Fibroblast of lung (primary cell): ENCODE results near the gene PDGFB. TPM values are rescaled to one million over a fixed set of nuclear protein-coding genes. Genes with fewer than 3 reads are reported as not detected.

Experiments
- DNase-seq, 2 donors: peaks; one replicate each; pipeline versions ENCODE4 v3.0.0 to v3.0.0-alpha.2; 2010; ENCODE audit warnings: low read depth in 2 of 2
- H2AFZ ChIP-seq: 2 replicates; pipeline ENCODE4 v1.5.1; 2012; ENCODE audit warnings: low read length, control low read depth, inconsistent platforms
- H3K27ac ChIP-seq: 2 replicates; pipeline ENCODE4 v1.5.1; 2011; ENCODE audit warnings: low read length, control low read depth; ENCODE audit not compliant: insufficient read depth
- H3K27me3 ChIP-seq: 2 replicates; pipeline ENCODE4 v1.5.1; 2011; ENCODE audit warnings: mild to moderate bottlenecking, low read length; ENCODE audit not compliant: control insufficient read depth, insufficient read depth
- H3K36me3 ChIP-seq: 2 replicates; pipeline ENCODE4 v1.5.1; 2011; ENCODE audit warnings: low read length; ENCODE audit not compliant: control insufficient read depth, insufficient read depth
- H3K4me1 ChIP-seq: 2 replicates; pipeline ENCODE4 v1.5.1; 2011; ENCODE audit warnings: low read length; ENCODE audit not compliant: control insufficient read depth, insufficient read depth; ENCODE audit errors: extremely low read depth
- H3K4me2 ChIP-seq: 2 replicates; pipeline ENCODE4 v1.5.1; 2011; ENCODE audit warnings: low read length, control low read depth; ENCODE audit not compliant: insufficient read depth; ENCODE audit errors: extremely low read depth
- H3K4me3 ChIP-seq, 4 experiments: fragments of 200-600 bp in 1 of 4; sonication (generic) in 1 of 4; replicated peaks in 1 of 4; 2 replicates each; pipeline ENCODE4 v1.5.1; 2011 to 2016; ENCODE audit warnings: low read length in 4 of 4, low read depth in 3 of 4, mild to moderate bottlenecking in 3 of 4, control low read depth in 2 of 4, inconsistent platforms in 1 of 4, mixed read lengths in 1 of 4; ENCODE audit not compliant: insufficient read depth in 1 of 4; ENCODE audit errors: control extremely low read depth in 1 of 4
- H3K79me2 ChIP-seq: 2 replicates; pipeline ENCODE4 v1.5.1; 2012; ENCODE audit warnings: mild to moderate bottlenecking, low read length, inconsistent platforms; ENCODE audit not compliant: control insufficient read depth, insufficient read depth
- H3K9ac ChIP-seq: 2 replicates; pipeline ENCODE4 v1.5.1; 2011; ENCODE audit warnings: mild to moderate bottlenecking, low read length, control low read depth; ENCODE audit not compliant: insufficient read depth
- H3K9me3 ChIP-seq: 2 replicates; pipeline ENCODE4 v1.5.1; 2012; ENCODE audit warnings: low read depth, low read length; ENCODE audit not compliant: control insufficient read depth, insufficient read depth
- H4K20me1 ChIP-seq: 2 replicates; pipeline ENCODE4 v1.5.1; 2011; ENCODE audit warnings: low read length; ENCODE audit not compliant: control insufficient read depth, insufficient read depth; ENCODE audit errors: extremely low read depth
- CTCF ChIP-seq, 2 donors: IDR thresholded peaks in 1 of 2; conservative IDR thresholded peaks in 1 of 2; 1 replicate in 1 of 2; 2 replicates in 1 of 2; pipeline ENCODE4 v1.5.1; 2011 to 2012; ENCODE audit warnings: low read length in 2 of 2, control low read depth in 1 of 2, inconsistent platforms in 1 of 2, low read depth in 1 of 2, mild to moderate bottlenecking in 1 of 2
- EZH2 ChIP-seq: IDR thresholded peaks from 2 replicates; pipeline ENCODE4 v1.5.1; 2012; ENCODE audit warnings: low read length, control low read depth, mild to moderate bottlenecking; ENCODE audit errors: missing control alignments
- polyA plus RNA-seq, 2 donors: library from polyadenylated mRNA; depleted of rRNA in 1 of 2; stranded (reverse) in 1 of 2; unstranded in 1 of 2; fragments of >200 nt; gene quantifications; 2 replicates each; pipeline ENCODE4 v1.2.1, GENCODE V29; 2011 to 2012; ENCODE audit warnings: missing spikeins in 1 of 2
- total RNA-seq: library from RNA; depleted of rRNA; stranded (reverse); fragments of >200 nt; gene quantifications from 2 replicates; pipeline ENCODE4 v1.2.1, GENCODE V29; 2014

Gene PDGFB
- total and polyA plus RNA-seq, 2 donors (not counting 1 experiment from before 2014, with no cell fraction given), result under 0.01 to 0.50 TPM

- TF ChIP-seq EZH2 (no peak), CTCF (conservative IDR thresholded peaks at IDR 0.05 in 1 of 2, IDR thresholded peaks at IDR 0.05 in 1 of 2; ENCODE audit: low read depth in 1 of 2, low read length in 2 of 2) (no peak)
Measured at GRCh38 chr22:39246217-39246616, 1.4 kb upstream of the PDGFB start.

GRCh38 chr22:39245130-39246039 lies 603 bp upstream of the PDGFB start:
- peaks cover 52% of the 10 kb centered on the region for H3K27me3 ChIP-seq
- no peaks in the 10 kb centered on the region for H4K20me1 ChIP-seq
- H3K79me2 ChIP-seq, result no peaks in the 10 kb centered on the region
- no peak overlapping the region for H3K4me3 ChIP-seq
- no peak overlapping the region for H2AFZ ChIP-seq
- H3K9me3 ChIP-seq, result no peaks in the 10 kb centered on the region
- no peak for DNase-seq
- no peak overlapping the region for H3K4me2 ChIP-seq
- TF ChIP-seq EZH2 (peak; percentile 82), CTCF (conservative IDR thresholded peaks at IDR 0.05 in 1 of 2, IDR thresholded peaks at IDR 0.05 in 1 of 2; ENCODE audit: low read depth in 1 of 2, low read length in 2 of 2) (no peak)
- H3K4me1 ChIP-seq, result peaks cover 3% of the 10 kb centered on the region
- H3K27ac ChIP-seq, result no peak overlapping the region
- H3K36me3 ChIP-seq, result no peaks in the 10 kb centered on the region
- no peak overlapping the region for H3K9ac ChIP-seq

More at GRCh38 chr22:39246217-39246616, 1.4 kb upstream of the PDGFB start:
- no peak overlapping the region for H2AFZ ChIP-seq
- H3K27ac ChIP-seq, result no peak overlapping the region
- no peaks in the 10 kb centered on the region for H3K36me3 ChIP-seq
- no peaks in the 10 kb centered on the region for H3K79me2 ChIP-seq
- no peak overlapping the region for H3K4me2 ChIP-seq
- H3K9me3 ChIP-seq, result no peaks in the 10 kb centered on the region
- H3K9ac ChIP-seq, result no peak overlapping the region
- peaks cover 3% of the 10 kb centered on the region for H3K4me1 ChIP-seq
- no peaks in the 10 kb centered on the region for H4K20me1 ChIP-seq
- H3K27me3 ChIP-seq, result peaks cover 45% of the 10 kb centered on the region
- DNase-seq, result no peak
- H3K4me3 ChIP-seq, result no peak overlapping the region

DNA sequence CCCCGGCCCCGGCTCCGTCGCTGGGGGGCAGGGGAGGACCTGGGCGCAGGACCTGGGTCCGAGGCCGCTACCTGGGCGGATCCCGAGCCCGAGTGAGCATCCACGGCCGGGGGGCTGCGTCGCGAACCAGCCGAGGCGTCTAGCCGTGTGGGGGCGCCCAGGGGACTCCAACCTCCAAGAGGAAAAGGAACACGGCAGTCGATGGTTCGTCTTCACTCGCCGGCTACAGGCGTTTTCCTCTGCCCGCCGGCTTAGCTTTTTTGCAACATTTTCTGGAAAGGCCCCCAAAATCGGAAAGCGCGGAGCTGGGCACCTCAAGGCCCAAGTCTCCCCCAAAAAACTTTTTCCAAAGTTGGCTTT lies 666 bp downstream of the PDGFB start:
- Histone ChIP-seq H3K27ac (no peak overlapping the region), H3K9ac (peak overlapping the region; percentile 16), H3K4me3 (peak overlapping the region in 1 of 4 experiments; percentile 20), H3K9me3 (no peaks in the 10 kb centered on the region), H2AFZ (no peak overlapping the region), H3K4me1 (peaks cover 3% of the 10 kb centered on the region), H4K20me1 (no peaks in the 10 kb centered on the region), H3K4me2 (peak overlapping the region; percentile 44), H3K36me3 (no peaks in the 10 kb centered on the region), H3K27me3 (peaks cover 52% of the 10 kb centered on the region), H3K79me2 (no peaks in the 10 kb centered on the region)
- TF ChIP-seq EZH2, result peak; percentile 63
- TF ChIP-seq CTCF (conservative IDR thresholded peaks at IDR 0.05 in 1 of 2, IDR thresholded peaks at IDR 0.05 in 1 of 2; ENCODE audit: low read depth in 1 of 2, low read length in 2 of 2), result no peak
- no peak for DNase-seq
